ENCODE measurements around the gene DIS3L. TPM values are rescaled to one million over a fixed set of nuclear protein-coding genes. Genes with fewer than 3 reads are reported as not detected.
"Not testable (repeated sequence)": the region's sequence is repeated elsewhere in the genome, so short reads cannot be mapped to it uniquely, and the experiment has no call there.

DIS3L gene
- total and polyA plus RNA-seq, 4 donors, result 43.4 to 54.2 (median 46.0) TPM

- peak; percentile 77 to 98 (median 89) for DNase-seq (ENCODE audit: low read depth in 4 of 6, low spot score in 6 of 6)
- 6% methylated on average over 35 of the region's 51 CpGs for WGBS (ENCODE audit: insufficient coverage)
- Histone ChIP-seq H3K27me3 (ENCODE audit: control insufficient read depth, insufficient read depth, low read length) (no peaks in the 10 kb centered on the region), H3K36me3 (ENCODE audit: control insufficient read depth, insufficient read depth, low read length) (peaks cover 4% of the 10 kb centered on the region), H3K27ac (ENCODE audit: low read depth, low read length) (peak within 1 kb of the TSS; percentile 62), H3K4me1 (ENCODE audit: control insufficient read depth, insufficient read depth, low read length) (peaks cover 10% of the 10 kb centered on the region), H3K9me3 (ENCODE audit: control insufficient read depth, insufficient read depth, low read length) (no peaks in the 10 kb centered on the region), H3K4me3 (ENCODE audit: low read depth, low read length) (peak within 1 kb of the TSS; percentile 86)
Measured at GRCh38 chr15:66356359-66357236, 63.2 kb downstream of the DIS3L start, which contains the start of gene TIPIN. TIPIN (minus strand) TSS chr15:66356685; CDS start chr15:66352947, 3,738 bp downstream.

- no peak overlapping the region for H3K4me3 ChIP-seq (ENCODE audit: low read depth, low read length)
- DNase-seq (ENCODE audit: low read depth in 4 of 6, low spot score in 6 of 6), result no peak
Measured at GRCh38 chr15:66359740-66360139, 66.4 kb downstream of the DIS3L start.

GRCh38 chr15:66361745-66362460 is 68.5 kb downstream of the DIS3L start:
- not testable (repeated sequence) for H3K27ac ChIP-seq (ENCODE audit: low read depth, low read length); H3K4me3 ChIP-seq (ENCODE audit: low read depth, low read length); H3K36me3 ChIP-seq (ENCODE audit: control insufficient read depth, insufficient read depth, low read length); H3K27me3 ChIP-seq (ENCODE audit: control insufficient read depth, insufficient read depth, low read length); H3K4me1 ChIP-seq (ENCODE audit: control insufficient read depth, insufficient read depth, low read length); H3K9me3 ChIP-seq (ENCODE audit: control insufficient read depth, insufficient read depth, low read length); DNase-seq (ENCODE audit: low read depth in 4 of 6, low spot score in 6 of 6)
- 96% methylated on average over 7 of the region's 15 CpGs for WGBS (ENCODE audit: insufficient coverage)

More at GRCh38 chr15:66359740-66360139, 66.4 kb downstream of the DIS3L start:
- H3K27ac ChIP-seq (ENCODE audit: low read depth, low read length), result no peak overlapping the region
- WGBS (ENCODE audit: insufficient coverage), result 94% methylated on average over 3 of the region's 7 CpGs
- no peaks in the 10 kb centered on the region for H3K27me3 ChIP-seq (ENCODE audit: control insufficient read depth, insufficient read depth, low read length)
- H3K36me3 ChIP-seq (ENCODE audit: control insufficient read depth, insufficient read depth, low read length), result no peaks in the 10 kb centered on the region
- H3K9me3 ChIP-seq (ENCODE audit: control insufficient read depth, insufficient read depth, low read length), result no peaks in the 10 kb centered on the region
- peaks cover 10% of the 10 kb centered on the region for H3K4me1 ChIP-seq (ENCODE audit: control insufficient read depth, insufficient read depth, low read length)

- WGBS (ENCODE audit: insufficient coverage), result 100% methylated on average over 1 of the region's 1 CpG
- H3K4me3 ChIP-seq (ENCODE audit: low read depth, low read length), result no peak overlapping the region
- no peaks in the 10 kb centered on the region for H3K36me3 ChIP-seq (ENCODE audit: control insufficient read depth, insufficient read depth, low read length)
- H3K27me3 ChIP-seq (ENCODE audit: control insufficient read depth, insufficient read depth, low read length), result no peaks in the 10 kb centered on the region
- no peak for DNase-seq (ENCODE audit: low read depth in 4 of 6, low spot score in 6 of 6)
- no peaks in the 10 kb centered on the region for H3K9me3 ChIP-seq (ENCODE audit: control insufficient read depth, insufficient read depth, low read length)
- no peak overlapping the region for H3K27ac ChIP-seq (ENCODE audit: low read depth, low read length)
- no peaks in the 10 kb centered on the region for H3K4me1 ChIP-seq (ENCODE audit: control insufficient read depth, insufficient read depth, low read length)
Measured at GRCh38 chr15:66362776-66363175, 69.4 kb downstream of the DIS3L start.

GRCh38 chr15:66364944-66365528 is 71.7 kb downstream of the DIS3L start:
- H3K4me3 ChIP-seq (ENCODE audit: low read depth, low read length), result no peak overlapping the region
- no peaks in the 10 kb centered on the region for H3K4me1 ChIP-seq (ENCODE audit: control insufficient read depth, insufficient read depth, low read length)
- H3K27ac ChIP-seq (ENCODE audit: low read depth, low read length), result no peak overlapping the region
- WGBS (ENCODE audit: insufficient coverage), result 60% methylated on average over 1 of the region's 3 CpGs
- H3K9me3 ChIP-seq (ENCODE audit: control insufficient read depth, insufficient read depth, low read length), result no peaks in the 10 kb centered on the region
- no peak for DNase-seq (ENCODE audit: low read depth in 4 of 6, low spot score in 6 of 6)
- no peaks in the 10 kb centered on the region for H3K27me3 ChIP-seq (ENCODE audit: control insufficient read depth, insufficient read depth, low read length)
- H3K36me3 ChIP-seq (ENCODE audit: control insufficient read depth, insufficient read depth, low read length), result no peaks in the 10 kb centered on the region

GRCh38 chr15:66369773-66370651 is 76.6 kb downstream of the DIS3L start:
- WGBS (ENCODE audit: insufficient coverage), result 64% methylated on average over 3 of the region's 12 CpGs
- peak in 1 of 6 donors; percentile 7 for DNase-seq (ENCODE audit: low read depth in 4 of 6, low spot score in 6 of 6)
- H3K4me1 ChIP-seq (ENCODE audit: control insufficient read depth, insufficient read depth, low read length), result no peaks in the 10 kb centered on the region
- H3K36me3 ChIP-seq (ENCODE audit: control insufficient read depth, insufficient read depth, low read length), result no peaks in the 10 kb centered on the region
- H3K27ac ChIP-seq (ENCODE audit: low read depth, low read length), result peak overlapping the region; percentile 73
- H3K9me3 ChIP-seq (ENCODE audit: control insufficient read depth, insufficient read depth, low read length), result peaks cover 3% of the 10 kb centered on the region
- no peaks in the 10 kb centered on the region for H3K27me3 ChIP-seq (ENCODE audit: control insufficient read depth, insufficient read depth, low read length)
- H3K4me3 ChIP-seq (ENCODE audit: low read depth, low read length), result no peak overlapping the region

GRCh38 chr15:66374179-66374578 is 80.8 kb downstream of the DIS3L start:
- Histone ChIP-seq H3K9me3 (ENCODE audit: control insufficient read depth, insufficient read depth, low read length) (peaks cover 3% of the 10 kb centered on the region), H3K4me3 (ENCODE audit: low read depth, low read length) (no peak overlapping the region), H3K27ac (ENCODE audit: low read depth, low read length) (no peak overlapping the region), H3K4me1 (ENCODE audit: control insufficient read depth, insufficient read depth, low read length) (no peaks in the 10 kb centered on the region), H3K27me3 (ENCODE audit: control insufficient read depth, insufficient read depth, low read length) (no peaks in the 10 kb centered on the region), H3K36me3 (ENCODE audit: control insufficient read depth, insufficient read depth, low read length) (no peaks in the 10 kb centered on the region)
- WGBS (ENCODE audit: insufficient coverage), result no CpG with 5 or more reads among the region's 4 CpGs
- no peak for DNase-seq (ENCODE audit: low read depth in 4 of 6, low spot score in 6 of 6)

GRCh38 chr15:66378814-66379430 is 85.6 kb downstream of the DIS3L start:
- WGBS (ENCODE audit: insufficient coverage), result 100% methylated on average over 3 of the region's 7 CpGs
- H3K36me3 ChIP-seq (ENCODE audit: control insufficient read depth, insufficient read depth, low read length), result no peaks in the 10 kb centered on the region
- no peaks in the 10 kb centered on the region for H3K4me1 ChIP-seq (ENCODE audit: control insufficient read depth, insufficient read depth, low read length)
- no peak overlapping the region for H3K4me3 ChIP-seq (ENCODE audit: low read depth, low read length)
- H3K9me3 ChIP-seq (ENCODE audit: control insufficient read depth, insufficient read depth, low read length), result peaks cover 3% of the 10 kb centered on the region
- DNase-seq (ENCODE audit: low read depth in 4 of 6, low spot score in 6 of 6), result no peak
- H3K27ac ChIP-seq (ENCODE audit: low read depth, low read length), result no peak overlapping the region
- H3K27me3 ChIP-seq (ENCODE audit: control insufficient read depth, insufficient read depth, low read length), result no peaks in the 10 kb centered on the region

All from spinal cord (tissue), 10 donors.